Astrocyte (in vitro differentiated cells and primary cell): ENCODE data around the gene NPM3.

Source experiments
- EZH2 ChIP-seq: IDR thresholded peaks from 2 replicates; pipeline ENCODE4 v1.6.1; 2012; ENCODE audit warnings: mild to moderate bottlenecking, low read length, inconsistent platforms; ENCODE audit not compliant: insufficient read depth
- TF ChIP-seq, protein P1 (sequence below): IDR thresholded peaks from 2 replicates; pipeline ENCODE4 v1.5.1; 2011; ENCODE audit warnings: low read depth, mild to moderate bottlenecking, inconsistent platforms, low read length, moderate library complexity; ENCODE audit not compliant: insufficient read depth

DNA sequence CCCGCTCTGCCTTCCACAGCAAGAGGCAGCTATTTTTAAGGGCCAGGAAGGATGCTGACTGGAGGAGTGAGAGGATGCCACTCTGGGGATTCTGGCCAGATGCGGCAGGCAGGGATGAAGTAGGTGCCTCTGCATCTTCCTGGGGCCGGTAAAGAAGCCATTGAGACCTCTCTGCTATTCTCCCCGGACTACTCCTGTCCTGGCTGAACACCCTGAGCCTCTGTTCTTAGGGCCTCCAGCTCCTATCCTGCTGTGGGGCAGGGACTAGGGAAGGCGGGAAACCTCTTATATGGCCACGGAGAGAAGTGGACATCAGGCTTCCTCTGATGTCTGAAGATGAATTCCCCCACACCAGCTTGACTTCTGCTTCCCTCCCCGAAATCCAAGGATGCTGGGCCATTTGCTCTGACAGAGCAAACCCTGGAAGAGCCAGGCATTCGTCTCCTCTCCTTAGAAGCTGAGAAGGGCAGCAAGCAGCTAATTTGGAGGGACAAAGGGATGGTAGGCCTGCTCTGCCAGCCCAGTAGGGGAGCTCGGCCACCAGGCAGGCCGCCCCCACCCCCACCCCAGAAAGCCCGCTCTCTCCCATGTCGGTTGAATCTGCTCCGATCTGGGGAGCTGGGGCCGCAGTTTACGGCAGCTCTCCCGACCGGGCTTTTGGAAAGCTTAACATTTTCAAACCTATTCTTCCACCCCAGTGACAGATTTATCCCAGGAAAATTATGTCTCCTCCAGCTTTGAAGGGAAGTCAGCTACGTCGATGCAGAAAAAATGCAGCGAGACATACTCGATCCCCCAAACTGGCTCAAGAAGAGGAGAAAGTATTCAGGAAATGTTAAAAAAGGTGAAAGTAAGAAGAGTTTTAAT lies 10.1 kb downstream of the NPM3 start:
- TF ChIP-seq, protein P1, sequence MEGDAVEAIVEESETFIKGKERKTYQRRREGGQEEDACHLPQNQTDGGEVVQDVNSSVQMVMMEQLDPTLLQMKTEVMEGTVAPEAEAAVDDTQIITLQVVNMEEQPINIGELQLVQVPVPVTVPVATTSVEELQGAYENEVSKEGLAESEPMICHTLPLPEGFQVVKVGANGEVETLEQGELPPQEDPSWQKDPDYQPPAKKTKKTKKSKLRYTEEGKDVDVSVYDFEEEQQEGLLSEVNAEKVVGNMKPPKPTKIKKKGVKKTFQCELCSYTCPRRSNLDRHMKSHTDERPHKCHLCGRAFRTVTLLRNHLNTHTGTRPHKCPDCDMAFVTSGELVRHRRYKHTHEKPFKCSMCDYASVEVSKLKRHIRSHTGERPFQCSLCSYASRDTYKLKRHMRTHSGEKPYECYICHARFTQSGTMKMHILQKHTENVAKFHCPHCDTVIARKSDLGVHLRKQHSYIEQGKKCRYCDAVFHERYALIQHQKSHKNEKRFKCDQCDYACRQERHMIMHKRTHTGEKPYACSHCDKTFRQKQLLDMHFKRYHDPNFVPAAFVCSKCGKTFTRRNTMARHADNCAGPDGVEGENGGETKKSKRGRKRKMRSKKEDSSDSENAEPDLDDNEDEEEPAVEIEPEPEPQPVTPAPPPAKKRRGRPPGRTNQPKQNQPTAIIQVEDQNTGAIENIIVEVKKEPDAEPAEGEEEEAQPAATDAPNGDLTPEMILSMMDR = no peak
- TF ChIP-seq EZH2 = peak; percentile 83
